ENCODE data around the gene USP13.

USP13 gene

DNA sequence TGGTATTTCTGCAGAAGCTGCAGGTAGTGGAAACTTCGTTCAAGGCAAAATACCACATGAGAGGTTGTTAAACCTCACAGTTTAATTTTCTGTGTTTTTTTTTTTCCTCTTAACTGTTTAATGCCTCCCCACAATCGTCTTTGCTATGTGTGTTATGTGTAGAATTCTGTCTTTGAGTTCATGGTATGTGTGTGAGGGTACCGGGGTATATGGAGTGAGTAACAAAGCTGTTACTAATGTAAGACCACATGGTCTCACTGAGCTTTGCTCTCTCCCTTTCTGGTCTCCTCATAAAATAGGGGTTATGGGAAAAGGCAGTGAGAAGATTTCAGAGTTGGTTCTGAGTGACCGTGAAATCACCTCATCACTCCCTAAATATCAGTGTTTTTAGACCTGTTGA is 143.6 kb downstream of the USP13 start:
- no peak for DNase-seq (ENCODE audit: low read depth in 2 of 2)

DNA sequence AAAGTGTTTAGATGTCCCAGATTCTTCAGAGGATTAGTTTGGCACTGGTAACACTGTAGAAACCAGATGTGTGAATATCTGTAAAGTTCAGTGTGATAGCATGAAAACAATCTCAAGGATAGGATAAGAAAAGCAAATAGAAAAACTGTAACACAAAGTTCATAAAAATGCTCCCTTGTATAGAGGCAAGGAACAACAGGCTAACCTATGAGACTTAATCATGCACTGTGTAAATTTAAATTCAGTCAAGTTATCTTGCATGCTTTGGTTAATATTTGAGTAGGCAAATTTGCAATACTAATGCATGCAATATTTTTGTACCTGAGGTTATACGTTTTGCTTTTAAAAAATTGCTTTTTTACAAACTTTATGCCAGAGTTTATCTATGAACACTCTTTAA is 144.4 kb downstream of the USP13 start:
- no peak for DNase-seq (ENCODE audit: low read depth in 2 of 2)

DNA sequence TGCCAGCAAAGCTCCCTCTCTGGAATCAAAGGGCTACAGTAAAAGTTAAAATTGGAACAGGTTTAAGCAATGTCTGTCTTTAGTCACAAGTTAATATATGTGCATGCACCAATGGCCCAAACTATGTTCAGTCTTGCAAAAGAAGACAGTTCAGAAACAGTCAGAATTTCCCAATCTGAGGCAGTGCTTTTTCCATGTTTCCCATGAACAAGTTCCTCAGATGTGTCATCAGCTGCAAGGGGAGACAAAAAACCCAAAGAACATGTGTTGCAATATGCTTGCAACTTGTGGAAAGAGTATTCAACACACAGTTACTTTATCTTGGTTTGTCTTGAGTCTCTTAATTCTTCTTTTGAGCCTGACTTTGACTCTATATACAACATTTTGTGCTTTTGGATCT is 148.4 kb downstream of the USP13 start:
- DNase-seq (ENCODE audit: low read depth in 2 of 2), result no peak

DNA sequence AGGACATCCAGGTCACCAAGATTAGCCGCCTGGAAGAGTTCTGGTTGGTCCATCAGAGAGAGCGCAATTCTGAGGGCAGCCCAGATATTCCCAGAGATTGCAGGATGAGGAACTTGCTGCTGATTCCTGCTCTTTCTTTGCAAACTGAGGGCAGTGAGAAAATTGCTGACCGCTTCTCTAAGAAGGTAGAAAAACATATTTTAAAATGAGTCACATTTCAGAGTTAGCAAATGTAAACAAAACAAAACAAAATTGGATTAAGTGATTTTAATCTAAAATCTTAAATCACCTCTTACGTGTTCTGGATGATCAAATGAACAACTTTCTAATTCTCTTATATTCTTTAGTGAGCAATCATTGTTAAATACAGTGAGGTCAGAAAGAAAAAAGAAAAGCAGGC is 149.0 kb downstream of the USP13 start:
- DNase-seq (ENCODE audit: low read depth in 2 of 2), result no peak

DNA sequence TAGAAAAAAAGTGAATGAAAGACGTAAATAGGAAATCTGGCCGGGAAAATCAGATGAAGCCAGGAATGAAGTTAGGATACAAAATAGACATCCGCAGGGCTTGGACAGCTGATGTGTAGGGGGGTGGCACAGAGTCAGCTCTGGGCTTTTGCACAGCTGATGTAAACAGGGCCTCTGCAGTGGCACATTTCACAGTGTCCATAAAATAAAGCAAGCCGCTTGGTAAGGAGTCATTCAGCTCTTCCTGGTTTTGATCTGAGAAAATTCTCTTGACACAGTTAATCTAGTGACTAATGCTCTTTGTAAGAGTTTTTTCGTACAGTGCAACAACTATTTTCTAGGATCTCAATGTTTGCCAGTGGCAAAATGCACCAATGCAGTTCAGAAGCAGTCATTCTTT is 153.3 kb downstream of the USP13 start:
- no peak for DNase-seq (ENCODE audit: low read depth in 2 of 2)

DNA sequence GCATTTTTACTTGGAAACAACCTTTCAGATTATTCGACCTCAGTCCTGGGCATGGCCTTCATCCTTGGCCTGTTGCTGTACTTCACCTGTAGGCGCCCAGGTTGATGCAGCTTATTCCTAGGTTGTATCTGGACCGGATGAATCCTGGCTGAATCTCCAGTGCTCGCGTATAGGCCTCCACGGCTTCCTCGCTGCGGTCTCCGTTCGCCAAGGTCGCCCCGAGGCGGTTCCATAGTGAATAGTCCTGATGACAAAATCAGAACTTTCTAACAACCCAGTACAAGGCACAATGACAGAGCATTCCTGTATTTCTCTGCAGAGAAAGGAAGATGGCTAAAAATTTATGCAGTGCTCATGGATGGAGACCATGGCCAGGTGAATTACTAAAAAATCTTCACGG is 154.7 kb downstream of the USP13 start:
- DNase-seq (ENCODE audit: low read depth in 2 of 2), result no peak

DNA sequence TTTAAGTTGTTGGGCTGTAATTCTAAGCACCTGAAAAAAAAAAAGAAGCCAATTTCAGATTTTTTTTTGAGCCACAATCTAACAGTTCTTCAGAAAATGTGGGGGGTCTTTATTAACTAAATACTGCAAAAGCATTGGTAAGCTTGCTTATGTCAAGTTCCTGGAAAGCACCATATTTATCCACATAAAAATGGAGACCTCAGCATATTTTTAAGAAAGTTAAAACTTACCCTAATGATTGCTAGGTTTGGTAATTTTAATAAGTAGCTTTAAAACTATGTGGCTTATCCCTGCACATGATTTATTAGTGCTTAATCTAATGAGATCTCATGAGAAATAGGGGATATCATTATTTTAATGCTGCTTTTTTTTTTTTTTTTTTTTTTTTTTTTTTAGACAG is 156.8 kb downstream of the USP13 start:
- DNase-seq (ENCODE audit: low read depth in 2 of 2), result no peak

DNA sequence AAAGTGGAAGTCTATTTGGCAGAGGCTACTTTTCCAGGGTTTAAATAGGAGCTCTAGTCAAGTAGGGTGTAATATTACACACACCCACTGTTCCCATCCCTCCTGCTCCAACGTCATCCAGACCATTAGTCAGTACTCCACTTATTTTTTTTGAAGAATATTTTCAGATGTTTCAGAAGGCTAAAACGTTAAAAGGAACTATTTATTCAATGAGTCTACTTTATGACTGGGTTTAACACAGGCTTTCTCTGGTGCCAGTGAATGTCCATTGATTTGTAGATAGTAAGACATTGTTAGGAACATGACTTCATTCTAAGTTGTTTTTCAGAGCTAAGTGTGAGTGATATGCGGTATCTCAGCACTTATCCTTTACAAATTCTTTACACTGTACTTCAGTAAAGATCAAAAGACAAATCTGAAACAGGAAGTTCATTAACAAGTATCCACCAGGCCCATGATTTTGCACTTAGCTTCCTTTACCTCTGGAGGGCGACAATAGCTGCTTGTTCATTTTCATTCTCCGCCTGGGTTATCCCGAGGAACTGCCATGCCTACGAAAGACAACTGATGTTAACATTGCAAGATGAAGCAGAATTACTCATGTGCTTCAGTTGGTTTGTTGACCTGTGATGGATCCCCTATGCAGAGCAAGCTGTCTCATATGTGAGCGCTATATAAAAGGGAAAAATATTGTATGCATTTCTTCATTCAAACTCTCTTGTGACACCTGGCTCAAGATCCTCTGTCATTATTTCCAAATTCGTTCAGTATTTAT is 158.7 kb downstream of the USP13 start:
- peak in 1 of 2 donors; percentile 1 for DNase-seq (ENCODE audit: low read depth in 2 of 2)

DNA sequence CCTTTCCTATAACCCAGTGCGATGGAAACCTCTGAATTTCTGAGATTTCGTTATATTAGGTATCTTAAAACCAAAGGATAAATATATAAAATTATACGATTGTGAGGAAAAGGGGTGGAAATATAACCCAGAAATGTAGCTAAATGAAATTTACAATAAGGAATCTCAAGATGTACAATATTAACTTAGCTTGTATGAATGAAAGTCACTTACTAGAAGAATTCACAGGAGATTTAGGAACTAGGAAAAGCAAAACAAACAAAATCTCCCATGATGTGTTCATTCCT is 159.2 kb downstream of the USP13 start:
- DNase-seq (ENCODE audit: low read depth in 2 of 2), result no peak

DNA sequence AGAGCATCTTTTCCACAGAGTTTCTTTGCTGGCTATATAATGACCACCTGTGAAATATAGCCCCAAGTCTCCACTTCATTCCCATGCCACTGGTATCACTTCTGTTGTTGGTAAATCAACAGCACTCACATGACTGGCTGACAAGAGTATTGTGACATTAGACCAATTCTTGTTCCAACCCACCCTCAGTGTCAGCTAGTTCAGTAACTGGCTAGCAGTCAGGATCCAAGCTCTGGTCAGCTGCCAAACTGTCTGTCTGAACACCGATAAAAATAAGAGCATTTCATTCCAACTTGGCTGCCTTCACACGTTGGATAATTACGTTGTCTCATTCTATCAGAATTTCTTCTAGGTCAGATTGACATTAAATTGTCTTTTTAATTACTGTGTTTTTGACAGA is 166.5 kb downstream of the USP13 start:
- no peak for DNase-seq (ENCODE audit: low read depth in 2 of 2)

DNA sequence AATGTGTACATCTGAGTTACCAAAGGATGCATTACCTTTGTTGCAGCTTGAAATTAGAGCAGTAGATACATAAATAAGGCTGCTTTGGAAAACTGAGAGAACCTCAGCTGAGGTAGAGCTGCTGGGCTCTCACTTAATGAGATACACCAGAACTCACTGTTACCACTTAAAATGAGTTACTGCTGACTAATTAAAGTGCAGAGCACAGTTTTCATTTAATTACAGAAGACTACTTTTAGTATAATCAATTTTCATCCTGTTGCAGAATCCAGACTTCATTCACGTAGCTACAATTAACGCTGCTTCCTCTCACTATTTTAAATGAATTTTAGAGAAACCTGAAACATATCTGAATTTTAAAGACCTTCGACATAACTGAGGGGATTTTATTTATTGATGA is 169.5 kb downstream of the USP13 start:
- no peak for DNase-seq (ENCODE audit: low read depth in 2 of 2)

DNA sequence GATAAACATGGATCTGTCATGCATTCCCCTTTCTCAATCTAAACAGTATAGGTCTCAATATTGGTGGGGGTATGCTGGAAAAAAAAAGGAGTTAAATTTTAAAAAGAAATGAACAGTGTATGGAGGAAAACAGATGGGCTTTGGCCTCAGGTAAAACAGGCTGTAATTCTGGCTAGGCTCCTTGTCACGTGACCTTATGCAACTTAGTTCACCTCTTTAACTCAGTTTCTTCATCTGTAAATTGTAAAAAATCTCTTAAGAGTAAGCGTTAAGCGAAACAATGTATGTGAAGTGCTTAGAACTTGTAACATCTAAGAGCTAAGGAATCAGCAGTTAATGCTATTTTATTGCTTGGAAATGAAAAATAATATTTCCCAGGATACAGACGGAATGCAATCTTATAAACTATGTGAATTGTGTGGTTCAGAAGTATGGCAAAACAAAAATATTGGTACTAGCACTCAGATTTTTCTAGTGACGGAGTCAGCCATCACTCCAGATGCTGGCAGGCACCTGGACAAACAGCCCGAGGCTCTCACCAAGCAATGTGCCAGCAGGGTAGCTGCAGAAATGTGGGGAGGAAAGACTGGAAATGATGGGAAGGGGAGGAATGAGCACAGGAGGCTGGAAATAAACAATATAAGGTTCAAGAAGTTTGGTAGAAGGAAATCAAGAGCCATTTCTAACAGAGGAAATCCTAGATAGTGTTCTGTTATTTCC is 172.8 kb downstream of the USP13 start:
- DNase-seq (ENCODE audit: low read depth in 2 of 2), result no peak

DNA sequence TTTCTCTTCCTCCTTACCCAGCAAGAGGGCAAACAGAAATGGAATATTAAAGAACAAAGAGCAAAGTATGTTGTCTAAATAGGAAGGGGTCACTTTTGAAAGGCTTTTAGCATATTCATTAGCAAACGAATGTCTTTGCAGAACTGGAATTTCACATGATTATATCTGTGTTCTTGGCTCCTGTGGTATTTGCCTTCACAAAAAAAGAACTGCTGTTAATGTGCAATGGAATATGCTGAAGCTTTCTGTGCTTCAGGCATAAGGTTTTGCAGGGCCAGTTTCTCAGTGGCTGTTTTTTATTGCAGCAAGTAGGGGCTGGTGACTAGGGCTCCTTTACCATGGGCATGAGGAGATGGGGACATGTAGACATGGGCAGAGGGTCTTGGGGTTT is 173.4 kb downstream of the USP13 start:
- no peak for DNase-seq (ENCODE audit: low read depth in 2 of 2)

DNA sequence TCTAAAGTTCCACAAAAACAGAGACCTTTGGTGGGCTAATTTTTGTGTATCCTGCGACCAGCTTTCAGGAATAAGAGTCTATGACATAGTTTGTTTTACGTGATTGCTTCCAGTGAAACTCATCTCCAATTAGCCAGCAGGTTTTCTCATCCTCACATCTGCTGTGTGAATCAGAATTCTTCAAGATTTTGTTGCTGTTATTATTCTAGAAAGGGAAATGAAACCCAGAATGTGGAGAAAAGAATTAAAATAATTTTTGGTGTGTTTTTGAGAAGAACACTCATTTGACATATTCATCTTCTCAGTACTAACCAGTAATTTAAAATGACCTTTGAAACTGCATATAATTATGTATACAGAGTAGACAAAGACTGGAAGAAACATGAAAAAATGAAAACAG is 175.9 kb downstream of the USP13 start:
- DNase-seq (ENCODE audit: low read depth in 2 of 2), result no peak

DNA sequence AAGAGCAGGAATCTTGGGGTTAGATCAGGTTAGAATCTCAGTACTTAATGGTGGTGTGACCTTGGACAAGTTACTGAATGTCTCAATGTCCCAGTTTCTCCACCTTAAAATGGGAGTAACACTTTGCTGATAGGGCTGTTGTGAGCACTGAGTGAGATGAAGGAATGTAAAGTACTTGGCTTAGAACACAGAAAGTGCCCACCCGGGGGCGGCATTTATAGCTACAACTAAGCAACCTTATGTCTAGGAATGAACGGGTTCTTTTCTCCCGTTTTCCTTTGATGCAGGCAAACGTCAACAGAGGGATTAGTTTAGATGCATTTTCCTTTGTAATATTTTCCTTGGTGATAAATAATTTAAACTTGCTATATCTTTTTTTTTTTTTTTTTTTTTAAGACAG is 176.6 kb downstream of the USP13 start:
- DNase-seq (ENCODE audit: low read depth in 2 of 2), result no peak

DNA sequence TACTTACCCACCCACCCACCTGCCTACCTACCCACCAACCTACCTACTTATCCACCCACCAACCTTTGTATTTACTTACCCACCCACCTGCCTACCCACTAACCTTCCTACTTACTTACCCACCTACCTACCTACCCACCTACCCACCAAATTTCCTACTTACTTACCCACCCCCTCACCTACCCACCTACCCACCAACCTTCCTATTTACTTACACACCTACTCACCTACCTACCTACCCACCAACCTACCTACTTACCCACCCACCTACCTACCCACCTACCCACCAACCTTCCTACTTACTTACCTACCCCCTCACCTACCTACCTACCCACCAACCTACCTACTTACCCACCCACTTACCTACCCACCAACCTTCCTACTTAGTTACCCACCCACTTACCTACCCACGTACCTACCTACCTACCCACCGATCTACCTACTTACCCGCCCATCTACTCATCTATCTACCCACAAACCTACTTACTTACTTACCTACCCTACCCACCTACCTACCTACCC is 179.6 kb downstream of the USP13 start:
- no peak for DNase-seq (ENCODE audit: low read depth in 2 of 2)

DNA sequence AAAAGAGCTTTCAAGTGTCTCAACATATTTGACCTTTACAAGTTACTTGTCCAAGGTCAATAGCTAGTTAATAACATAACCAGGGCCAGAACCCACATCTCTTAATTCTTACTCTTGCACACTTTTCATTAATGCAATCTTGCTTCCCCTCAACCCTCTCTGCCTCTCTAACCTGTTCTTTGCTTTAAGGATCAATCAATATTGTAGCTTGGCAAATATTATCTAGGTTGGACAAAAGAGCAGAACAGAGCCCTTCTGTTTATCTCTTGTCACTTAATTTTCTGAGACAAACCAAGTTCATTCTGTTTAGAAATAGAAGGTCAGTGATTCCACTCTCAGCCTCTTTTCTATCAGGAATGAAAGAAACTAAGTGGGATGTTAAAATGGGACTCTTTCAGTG is 180.5 kb downstream of the USP13 start:
- DNase-seq (ENCODE audit: low read depth in 2 of 2), result no peak

DNA sequence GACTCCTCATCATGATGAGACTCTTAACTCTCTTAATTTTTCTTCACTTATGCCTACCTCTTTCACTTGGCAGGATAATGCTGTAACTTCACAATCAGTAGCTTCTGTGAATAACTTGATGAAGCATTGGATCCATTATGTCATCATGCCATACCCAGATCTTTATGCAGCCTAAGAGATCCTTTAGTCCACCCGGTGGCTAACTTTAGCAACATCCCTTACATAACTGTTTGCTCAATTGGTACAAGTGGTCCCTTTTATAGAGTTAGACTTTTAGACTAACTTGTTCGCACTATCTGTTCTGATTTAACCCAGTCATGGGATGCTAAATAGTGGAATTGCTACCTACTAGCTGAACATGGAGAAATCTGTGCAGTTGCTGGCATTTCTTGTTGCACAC is 184.5 kb downstream of the USP13 start:
- no peak for DNase-seq (ENCODE audit: low read depth in 2 of 2)

Data from stimulated activated CD4-positive, alpha-beta T cell treated with anti-CD3 and anti-CD28 coated beads, Interleukin-4, amount 100 ng/mL, for 48 hours (primary cell).